MM.1S (cell line): ENCODE measurements around the gene SEPTIN8.

Source experiments
- EZH2 ChIP-seq: fragments of 300-600 bp; sonication (generic); optimal IDR thresholded peaks from 2 replicates; pipeline ENCODE3; 2017; ENCODE audit warnings: low read depth, mild to moderate bottlenecking, antibody characterized with exemption, low read length, mixed read lengths
- EZH2phosphoT487 ChIP-seq: fragments of 300-600 bp; sonication (generic); IDR thresholded peaks from 2 replicates; pipeline ENCODE4 v1.6.1; 2018; ENCODE audit warnings: antibody characterized with exemption, low read length
- TF ChIP-seq, protein P1 (sequence below): fragments of 300-600 bp; sonication (generic); IDR thresholded peaks from 2 replicates; pipeline ENCODE4 v1.5.1; 2016; ENCODE audit warnings: antibody characterized with exemption, low read length, mixed read lengths

DNA sequence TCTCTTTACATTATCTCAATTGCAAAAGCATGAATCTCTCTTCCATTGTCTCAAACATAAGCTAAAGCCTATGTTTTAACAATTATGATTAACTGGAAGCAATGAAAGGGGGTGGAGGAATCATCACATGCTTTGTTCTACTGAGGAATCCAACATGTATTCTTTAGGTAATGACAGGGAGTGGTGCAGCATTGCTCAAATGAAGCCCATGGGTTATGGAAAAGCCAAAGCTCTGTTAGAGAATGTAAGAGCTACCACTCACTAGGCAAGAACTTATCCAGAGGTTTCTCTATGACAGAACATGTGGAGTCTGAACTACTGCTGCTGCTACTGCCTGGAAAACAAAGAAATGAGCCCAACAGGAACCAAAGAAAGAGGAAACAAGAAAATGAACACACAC is 68.4 kb downstream of the SEPTIN8 start:
- TF ChIP-seq, protein P1, sequence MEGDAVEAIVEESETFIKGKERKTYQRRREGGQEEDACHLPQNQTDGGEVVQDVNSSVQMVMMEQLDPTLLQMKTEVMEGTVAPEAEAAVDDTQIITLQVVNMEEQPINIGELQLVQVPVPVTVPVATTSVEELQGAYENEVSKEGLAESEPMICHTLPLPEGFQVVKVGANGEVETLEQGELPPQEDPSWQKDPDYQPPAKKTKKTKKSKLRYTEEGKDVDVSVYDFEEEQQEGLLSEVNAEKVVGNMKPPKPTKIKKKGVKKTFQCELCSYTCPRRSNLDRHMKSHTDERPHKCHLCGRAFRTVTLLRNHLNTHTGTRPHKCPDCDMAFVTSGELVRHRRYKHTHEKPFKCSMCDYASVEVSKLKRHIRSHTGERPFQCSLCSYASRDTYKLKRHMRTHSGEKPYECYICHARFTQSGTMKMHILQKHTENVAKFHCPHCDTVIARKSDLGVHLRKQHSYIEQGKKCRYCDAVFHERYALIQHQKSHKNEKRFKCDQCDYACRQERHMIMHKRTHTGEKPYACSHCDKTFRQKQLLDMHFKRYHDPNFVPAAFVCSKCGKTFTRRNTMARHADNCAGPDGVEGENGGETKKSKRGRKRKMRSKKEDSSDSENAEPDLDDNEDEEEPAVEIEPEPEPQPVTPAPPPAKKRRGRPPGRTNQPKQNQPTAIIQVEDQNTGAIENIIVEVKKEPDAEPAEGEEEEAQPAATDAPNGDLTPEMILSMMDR, result no peak
- TF ChIP-seq EZH2 (no peak), EZH2phosphoT487 (no peak)
